T1000 (cell line): Measurements from ENCODE around the gene PPP1R9A.

Experiments used
- DNase-seq: peaks from one replicate; lab custom pipeline; 2025; ENCODE audit warnings: mixed read lengths; lab: John Stamatoyannopoulos, UW

Gene PPP1R9A

GRCh38 chr7:95097851-95098250, 190.5 kb downstream of the PPP1R9A start:
- DNase-seq: no peak

- no peak for DNase-seq
Observed at GRCh38 chr7:95099106-95099505, 191.7 kb downstream of the PPP1R9A start.

- no peak for DNase-seq
Observed at GRCh38 chr7:95101422-95101821, 194.0 kb downstream of the PPP1R9A start.

- no peak for DNase-seq
Observed at GRCh38 chr7:95102662-95103061, 195.3 kb downstream of the PPP1R9A start.

DNA sequence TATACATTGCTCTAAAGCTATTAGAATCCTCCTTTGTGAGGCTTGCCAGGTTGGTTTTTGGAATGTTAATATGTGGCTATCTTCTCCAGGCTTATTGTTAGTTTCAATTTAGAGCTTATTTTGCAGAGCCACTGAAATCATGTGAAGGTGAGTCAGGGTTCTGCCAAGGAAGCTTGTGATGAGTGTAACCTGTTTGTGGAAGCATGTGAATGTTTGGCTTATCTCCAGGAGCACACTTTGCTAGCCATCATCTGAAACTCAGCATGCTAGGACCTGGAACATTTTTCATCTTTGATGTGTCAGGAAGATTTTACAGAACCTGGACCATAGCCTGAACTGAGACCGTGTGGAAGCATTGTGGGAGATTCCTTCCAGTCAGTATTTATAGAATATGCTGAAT, 197.3 kb downstream of the PPP1R9A start:
- DNase-seq: no peak

DNA sequence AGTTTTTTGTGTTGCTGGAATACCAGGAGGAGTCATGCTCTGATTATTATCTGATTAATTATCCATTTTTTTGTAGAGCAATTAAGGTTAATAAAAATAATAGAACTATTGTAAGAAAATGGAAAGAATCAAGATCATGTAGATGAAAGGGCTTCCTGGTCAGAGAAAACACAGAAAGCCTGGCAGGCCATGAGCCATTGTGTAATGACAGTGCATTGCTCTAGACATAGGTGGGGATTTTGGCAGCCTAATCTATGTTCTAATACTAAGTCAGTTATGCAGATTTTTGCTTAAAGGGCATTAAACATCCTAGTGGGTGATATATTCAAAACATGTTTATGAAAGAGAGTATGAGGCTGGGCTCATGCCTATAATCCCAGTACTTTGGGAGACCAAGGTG, 198.2 kb downstream of the PPP1R9A start:
- no peak for DNase-seq

DNA sequence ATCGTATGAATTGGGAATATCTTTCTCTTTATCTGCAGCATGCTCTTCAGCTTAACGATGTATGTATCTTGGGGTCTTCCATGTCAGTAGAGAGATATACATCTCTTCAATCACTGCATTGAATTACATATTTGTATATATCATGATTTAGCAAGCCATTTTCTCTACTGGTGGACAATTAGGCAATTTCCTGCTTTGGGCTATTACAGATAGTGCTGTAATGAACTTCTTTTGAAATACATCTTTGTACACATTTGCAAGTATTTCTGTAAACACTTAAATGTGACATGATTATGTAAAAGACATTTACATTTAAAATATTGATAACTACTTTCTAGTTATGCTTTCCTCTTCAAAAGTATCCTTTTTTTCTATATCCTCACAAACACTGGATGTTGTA, 199.0 kb downstream of the PPP1R9A start:
- DNase-seq: no peak

DNA sequence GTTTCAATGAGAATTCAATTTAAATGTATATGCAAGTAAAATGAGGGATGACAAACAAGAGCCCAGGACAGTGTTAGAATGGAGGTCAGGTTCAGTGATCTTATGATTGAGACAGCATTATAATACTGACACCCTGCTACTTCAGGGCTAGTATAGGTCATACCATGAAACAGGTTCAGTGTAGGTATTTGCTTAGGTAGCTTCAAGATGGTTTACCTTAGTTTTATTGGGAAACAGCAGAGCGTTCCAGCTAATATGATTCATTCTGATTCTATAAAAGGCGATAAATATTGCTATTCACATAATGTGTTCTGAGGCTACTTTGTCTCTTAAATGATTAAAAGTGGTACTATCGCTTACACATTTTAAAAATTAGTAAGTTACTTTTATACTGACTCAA, 203.3 kb downstream of the PPP1R9A start:
- DNase-seq: no peak

DNA sequence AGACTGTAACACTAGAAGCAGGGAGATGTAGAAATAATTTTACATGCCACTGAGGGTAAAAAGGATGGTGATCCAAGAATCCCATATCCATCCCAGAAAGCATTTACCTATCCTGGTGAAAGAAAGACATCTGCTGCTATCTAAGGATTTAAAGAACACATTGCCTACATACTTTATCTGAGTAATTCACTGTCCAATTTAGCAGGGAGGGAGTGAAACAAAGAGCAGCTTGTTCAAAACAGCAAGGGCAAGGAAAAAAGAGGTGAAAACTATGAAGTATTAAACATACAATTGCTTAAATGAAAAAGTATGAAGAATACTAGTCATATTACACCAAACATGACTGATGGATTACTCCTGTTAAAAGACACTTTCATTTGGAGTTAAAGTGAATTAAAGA, 206.2 kb downstream of the PPP1R9A start:
- no peak for DNase-seq

GRCh38 chr7:95126053-95126709, 218.8 kb downstream of the PPP1R9A start:
- DNase-seq: no peak

DNA sequence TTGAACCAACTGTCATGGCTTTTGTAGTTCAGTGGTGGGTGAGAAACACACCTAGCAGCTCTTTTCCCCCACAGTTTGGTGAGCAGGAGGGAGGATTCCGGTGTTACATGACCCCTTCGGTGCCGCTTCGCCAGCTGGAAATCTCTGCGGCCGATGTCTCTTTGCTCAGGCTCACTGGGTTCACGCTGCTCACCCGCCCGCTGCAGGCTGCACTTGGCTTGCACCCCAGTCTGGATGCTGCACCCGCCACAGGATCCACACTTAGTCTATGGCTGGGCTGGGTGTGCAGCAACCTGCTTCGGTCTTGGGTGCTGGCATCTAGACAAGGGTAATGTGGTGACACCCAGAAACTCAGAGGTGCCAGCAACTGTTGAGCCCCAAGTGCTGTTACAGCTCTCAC, 225.1 kb downstream of the PPP1R9A start:
- no peak for DNase-seq

GRCh38 chr7:95139922-95140321, 232.5 kb downstream of the PPP1R9A start:
- DNase-seq: no peak

DNA sequence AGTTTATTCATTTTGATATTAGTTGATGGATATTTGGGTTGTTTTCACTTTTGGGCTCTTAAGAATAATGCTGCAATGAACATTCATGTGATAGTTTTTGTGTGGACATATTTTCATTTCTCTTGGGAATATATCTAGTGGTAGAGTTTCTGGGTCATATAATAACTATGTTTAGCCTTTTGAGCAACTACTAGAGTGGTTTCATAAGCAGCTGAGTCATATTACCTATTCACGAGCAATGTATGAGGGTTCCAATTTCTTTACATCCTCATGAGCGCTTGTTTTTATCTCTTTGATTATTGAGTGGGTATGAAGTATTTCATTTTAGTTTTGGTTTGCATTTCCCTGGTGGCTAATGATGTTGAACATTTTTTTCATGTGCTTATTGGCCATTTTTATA, 234.4 kb downstream of the PPP1R9A start:
- DNase-seq: no peak

GRCh38 chr7:95144256-95144655, 236.9 kb downstream of the PPP1R9A start:
- no peak for DNase-seq

DNA sequence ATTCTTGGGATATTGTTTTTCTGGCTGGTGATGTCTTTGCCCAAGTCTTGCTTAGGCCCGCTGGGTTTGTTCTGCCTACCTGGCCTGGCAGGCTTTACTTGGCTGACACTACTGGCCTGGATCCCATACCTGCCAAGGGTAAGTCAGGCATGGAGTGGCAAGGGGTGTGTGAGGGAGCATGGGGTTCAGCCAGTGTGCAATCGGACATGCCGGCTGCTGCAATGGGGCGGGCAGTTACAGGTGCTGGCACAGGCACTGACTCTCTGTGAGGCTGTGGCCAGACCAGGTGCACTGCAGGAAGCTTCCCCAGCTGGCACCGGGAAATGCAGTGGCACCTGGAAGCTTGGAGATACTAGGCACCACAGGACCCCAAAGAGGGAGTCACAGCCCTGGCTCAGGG, 248.6 kb downstream of the PPP1R9A start:
- no peak for DNase-seq

GRCh38 chr7:95157381-95157780, 250.0 kb downstream of the PPP1R9A start:
- no peak for DNase-seq

GRCh38 chr7:95169678-95170077, 262.3 kb downstream of the PPP1R9A start:
- DNase-seq: no peak

- no peak for DNase-seq
Observed at GRCh38 chr7:95172420-95172819, 265.0 kb downstream of the PPP1R9A start.

DNA sequence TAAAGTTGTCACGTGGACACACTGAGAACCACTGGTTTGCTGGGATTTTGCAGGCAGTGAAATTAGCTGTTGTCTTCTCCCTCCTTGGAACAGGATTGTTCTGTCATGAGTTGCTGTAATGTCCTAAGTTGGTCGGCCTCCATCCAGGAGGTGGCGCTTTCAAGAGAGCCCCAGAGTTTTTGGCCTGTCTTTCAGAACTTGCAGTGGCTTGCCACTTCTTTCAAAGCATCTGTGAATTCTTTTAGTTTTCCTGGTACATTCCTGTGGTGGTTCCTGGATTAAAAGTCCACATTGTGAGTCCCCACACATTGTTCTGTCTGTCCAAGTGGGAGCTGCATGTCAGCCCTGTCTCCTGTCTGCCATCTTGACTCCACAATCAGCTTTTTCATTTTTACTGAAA, 283.1 kb downstream of the PPP1R9A start:
- no peak for DNase-seq

- no peak for DNase-seq
Observed at GRCh38 chr7:95191795-95192194, 284.4 kb downstream of the PPP1R9A start.

DNA sequence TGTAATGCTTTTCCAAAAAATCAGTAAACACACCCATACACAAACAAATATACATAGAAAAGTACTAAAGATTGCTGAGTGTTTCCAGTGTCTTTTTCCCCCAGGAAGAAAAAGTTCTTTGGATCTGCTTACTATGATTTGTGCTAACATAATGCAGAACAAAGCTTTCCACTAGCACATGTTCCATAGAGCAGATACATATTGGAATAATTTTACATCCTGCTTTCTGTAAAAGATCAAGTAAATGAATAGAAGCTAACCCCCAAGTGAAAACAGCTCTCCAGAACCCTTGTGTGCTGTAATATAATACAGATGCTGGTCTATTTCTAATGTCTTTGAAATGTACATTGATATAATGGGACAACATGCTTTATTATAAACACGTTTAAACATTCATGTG, 291.5 kb downstream of the PPP1R9A start:
- no peak for DNase-seq

GRCh38 chr7:95199779-95200558, 292.6 kb downstream of the PPP1R9A start:
- DNase-seq: no peak

- no peak for DNase-seq
Observed at GRCh38 chr7:95200741-95201140, 293.3 kb downstream of the PPP1R9A start.

DNA sequence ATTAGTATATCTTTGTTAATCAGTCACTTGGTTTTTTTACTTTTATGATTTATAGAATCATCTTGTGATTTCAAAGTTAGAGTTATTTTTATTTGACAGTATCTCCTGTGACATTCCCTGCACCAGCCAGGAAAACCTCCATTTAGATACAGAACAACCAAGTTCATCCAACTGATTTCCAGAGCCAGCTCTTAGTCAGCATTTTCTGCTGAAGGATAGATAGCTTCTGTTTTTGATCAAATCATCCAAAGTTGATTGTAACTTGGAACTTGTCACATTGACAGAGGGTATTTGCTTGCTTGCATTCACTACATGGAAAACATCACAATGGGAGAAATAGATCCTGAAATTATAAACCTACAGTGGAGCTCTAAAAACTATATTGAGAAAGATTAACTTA, 294.3 kb downstream of the PPP1R9A start:
- no peak for DNase-seq
